Daoy (cell line): ENCODE data around the gene PAX3. TPM values are rescaled to one million over a fixed set of nuclear protein-coding genes. Genes with fewer than 3 reads are reported as not detected.

Experiments
- DNase-seq: peaks from one replicate; pipeline ENCODE4 v3.0.0-alpha.2; 2015; ENCODE audit warnings: low read depth
- total RNA-seq: library from RNA; depleted of rRNA; stranded (reverse); fragments of >200 nt; shearing (Covaris generic); gene quantifications from 2 replicates; pipeline ENCODE4 v1.2.3, GENCODE V29; 2014; rRNA removed

Gene PAX3
- total RNA-seq = 7.2 and 15.7 TPM in 2 replicates

DNA sequence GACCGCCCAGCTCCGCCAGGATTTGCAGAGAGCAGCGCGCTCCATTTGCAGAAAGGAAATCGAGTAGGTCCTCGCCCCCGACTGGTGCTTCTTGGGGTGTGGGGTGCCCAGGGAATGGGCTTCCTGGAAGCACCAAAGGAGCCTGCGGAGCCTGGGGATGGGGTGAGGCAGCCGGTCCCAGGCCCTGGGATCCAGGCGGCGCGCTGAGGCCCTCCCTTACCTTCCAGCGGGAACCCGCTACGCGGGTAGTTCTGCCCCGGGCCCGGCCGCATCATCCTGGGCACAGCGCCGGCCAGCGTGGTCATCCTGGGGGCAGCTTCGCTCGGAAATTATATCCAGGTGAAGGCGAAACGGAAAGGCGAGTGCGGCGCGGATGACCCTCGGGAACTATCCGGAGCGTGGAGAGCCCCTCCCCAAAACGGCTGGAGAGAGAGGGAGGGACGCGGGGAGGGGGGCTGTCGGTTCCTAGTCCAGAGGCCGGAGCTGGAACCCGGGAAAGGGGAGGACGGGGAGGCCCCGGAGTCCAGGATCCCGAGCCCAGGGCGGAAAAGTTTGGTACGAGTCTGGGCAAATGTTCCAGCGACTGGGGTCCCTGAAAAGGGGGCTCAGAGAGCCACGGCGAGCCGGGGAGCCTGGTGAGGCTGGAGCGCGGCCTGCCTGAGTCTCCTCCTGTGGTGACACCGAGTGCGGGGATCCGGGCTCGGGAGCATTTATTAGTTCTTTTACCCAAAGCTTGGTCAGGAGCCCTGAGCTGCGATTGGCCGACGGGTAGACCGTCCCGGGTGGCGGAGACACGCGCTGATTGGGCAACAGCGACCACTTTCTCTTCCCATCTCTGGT lies at the start of gene PAX3:
Gene PAX3, minus strand, starts transcription at position 688 of the 840 bp plus-strand sequence. Its CDS starts 383 bp downstream, at position 305.
- DNase-seq = peak; percentile 89

DNA sequence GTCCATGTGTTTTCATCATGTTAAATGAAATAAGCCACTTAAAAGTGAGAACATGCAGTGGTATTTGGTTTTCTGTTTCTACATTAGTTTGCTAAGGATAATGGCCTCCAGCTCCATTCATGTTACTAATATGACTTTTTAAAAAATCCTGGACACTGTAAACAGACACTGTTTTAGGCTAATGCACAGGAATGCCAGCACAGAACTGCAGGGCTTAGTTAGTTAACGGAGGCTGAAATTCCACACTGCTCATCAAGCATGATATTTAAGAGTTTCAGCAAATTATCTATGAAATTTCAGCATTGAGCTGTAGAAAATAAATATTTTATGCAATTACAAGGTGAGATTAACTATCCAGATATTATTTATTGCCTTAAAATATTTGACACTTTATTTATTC lies 42.5 kb upstream of the PAX3 start:
- DNase-seq = no peak

DNA sequence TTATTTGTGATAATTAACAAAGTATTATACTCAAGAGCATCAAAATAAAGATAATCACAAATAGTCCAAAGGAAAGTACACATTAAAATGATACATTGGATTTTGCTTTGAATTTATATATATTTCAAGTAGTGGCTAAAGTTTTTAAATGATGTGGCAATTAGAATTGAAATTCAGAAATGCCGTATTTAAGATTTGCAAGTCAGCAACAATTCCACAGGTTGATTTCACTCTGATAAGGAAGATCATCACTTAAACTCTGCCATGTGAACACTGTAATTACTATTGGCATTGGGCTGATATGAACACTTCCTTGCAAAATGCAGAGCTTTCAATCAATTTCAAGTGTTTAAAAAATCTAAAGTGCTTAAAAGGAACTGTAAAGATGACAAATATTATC lies 39.6 kb upstream of the PAX3 start:
- DNase-seq = no peak

DNA sequence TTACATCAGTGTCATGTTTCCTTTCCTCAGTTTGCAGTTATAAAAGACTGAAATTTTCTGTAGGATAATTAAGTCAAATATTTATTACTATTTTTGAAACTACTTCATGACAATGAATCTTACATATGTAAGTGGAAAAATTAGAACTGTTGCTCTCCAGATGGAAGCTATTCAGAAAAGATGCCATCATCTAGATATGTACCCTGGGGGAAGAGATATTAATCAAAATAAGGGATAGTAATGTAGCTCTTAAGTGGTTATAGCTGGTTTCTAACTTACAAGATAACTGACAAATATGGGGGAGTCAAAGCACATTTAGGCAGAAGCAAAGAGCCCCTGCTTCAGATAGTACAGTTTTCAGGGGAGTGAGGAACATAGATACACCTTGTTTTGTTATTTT lies 38.1 kb upstream of the PAX3 start:
- DNase-seq = no peak

DNA sequence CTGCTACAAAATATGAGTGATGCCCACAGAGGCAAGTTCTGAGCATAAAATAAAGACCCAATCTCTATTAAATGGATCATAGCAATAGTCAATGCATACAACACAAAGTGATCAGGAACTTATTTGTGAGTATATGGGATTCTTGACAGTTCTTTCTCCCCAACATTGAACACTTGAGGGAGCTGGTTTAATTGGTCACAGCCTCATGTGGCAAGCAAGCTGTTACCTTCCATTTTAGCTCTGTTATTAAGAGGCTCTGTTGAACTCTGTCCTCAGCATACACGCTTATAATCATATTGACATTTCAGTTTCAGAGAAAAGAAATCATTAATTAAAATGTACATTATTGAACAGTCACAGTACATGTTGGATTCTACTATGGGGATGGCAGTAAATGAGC lies 37.6 kb upstream of the PAX3 start:
- DNase-seq = no peak

DNA sequence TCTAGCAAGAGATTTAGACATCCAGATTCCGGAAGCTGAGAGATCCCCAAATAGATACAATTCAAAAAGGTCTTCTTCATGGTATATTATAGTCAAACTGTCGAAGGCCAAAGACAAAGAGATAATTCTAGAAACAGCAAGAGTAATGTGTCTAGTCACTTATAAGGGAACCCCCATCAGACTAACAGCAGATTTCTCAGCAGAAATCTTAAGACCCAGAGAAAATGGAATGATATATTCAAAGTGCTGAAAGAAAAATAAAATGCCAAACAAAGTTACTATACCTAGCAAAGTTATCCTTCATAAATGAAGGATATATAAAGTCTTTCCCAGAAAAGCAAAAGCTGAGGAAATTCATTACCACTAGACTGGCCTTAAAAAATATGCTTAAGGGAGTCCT lies 36.1 kb upstream of the PAX3 start:
- DNase-seq = no peak

DNA sequence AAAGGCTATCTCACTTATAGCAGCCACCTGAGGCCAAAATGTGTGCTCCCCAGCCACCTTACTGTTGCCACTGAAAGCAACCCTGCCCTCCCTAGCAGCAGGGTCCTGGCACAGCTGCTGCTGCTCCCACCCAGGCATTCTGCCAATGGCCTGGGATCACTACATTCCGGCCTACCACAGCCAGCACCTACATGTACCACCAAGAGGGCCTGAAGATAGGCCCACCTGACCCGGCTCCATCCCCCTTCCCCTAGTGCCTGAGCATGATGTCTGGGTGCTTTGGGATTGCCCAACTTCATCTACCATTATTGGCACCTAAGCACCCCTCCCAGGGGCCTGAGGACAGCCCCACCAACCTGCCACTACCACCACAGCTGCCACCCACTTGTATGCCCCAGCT lies 34.6 kb upstream of the PAX3 start:
- DNase-seq = no peak

DNA sequence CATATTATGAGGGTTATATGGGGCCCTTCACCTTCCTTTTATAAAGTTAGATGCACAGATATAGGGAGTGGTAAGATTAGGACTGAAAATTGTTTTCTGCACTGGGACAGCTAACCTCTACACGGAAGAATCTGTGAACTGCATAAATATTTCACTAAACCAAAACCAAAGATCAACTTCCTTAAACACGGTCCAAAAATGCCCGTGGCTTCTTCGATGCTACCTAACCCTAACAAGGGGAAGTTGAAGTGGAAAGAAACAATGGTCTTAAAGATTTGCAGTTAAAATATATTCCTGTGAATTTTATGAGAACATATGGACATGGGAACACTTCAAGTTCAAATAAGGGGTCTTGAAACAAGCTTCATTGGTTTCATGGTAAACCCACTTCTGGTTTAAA lies 33.3 kb upstream of the PAX3 start:
- DNase-seq = no peak

DNA sequence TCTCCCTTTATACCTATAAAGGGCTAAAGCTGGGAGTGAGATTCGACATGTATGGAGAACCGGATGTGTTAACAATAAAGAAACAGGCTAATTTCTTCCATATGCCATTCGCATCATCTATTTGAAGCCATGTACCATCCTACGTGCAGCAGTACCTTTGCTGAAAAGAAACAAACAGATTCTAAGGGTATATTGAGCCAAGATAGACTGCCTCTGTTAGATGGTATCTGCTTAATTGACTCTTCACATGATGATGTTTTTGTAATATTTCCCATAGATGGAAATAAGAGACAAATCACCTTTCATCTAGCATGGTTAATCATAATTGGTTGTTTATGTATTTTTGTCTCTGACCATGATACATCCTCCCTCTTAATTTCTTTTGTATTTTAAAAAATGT lies 32.1 kb upstream of the PAX3 start:
- DNase-seq = no peak

DNA sequence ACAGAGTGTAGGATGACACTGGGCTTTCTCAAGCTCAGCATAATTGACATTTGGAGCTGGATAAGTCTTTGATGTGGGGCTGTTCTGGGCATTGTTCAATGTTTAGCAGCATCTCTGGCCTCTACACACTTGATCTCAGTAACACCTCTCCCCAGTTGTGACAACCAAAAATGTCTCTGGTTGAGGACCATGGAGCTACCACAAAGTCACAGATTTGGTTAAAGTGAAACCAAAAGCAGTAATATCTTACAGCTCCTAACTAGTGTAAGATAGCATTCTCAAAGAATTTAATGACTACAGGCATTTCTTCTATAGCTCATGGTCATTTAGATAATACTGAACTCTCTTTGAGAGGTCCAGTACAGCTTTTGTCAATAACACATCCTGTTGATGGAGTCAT lies 23.4 kb upstream of the PAX3 start:
- no peak for DNase-seq

DNA sequence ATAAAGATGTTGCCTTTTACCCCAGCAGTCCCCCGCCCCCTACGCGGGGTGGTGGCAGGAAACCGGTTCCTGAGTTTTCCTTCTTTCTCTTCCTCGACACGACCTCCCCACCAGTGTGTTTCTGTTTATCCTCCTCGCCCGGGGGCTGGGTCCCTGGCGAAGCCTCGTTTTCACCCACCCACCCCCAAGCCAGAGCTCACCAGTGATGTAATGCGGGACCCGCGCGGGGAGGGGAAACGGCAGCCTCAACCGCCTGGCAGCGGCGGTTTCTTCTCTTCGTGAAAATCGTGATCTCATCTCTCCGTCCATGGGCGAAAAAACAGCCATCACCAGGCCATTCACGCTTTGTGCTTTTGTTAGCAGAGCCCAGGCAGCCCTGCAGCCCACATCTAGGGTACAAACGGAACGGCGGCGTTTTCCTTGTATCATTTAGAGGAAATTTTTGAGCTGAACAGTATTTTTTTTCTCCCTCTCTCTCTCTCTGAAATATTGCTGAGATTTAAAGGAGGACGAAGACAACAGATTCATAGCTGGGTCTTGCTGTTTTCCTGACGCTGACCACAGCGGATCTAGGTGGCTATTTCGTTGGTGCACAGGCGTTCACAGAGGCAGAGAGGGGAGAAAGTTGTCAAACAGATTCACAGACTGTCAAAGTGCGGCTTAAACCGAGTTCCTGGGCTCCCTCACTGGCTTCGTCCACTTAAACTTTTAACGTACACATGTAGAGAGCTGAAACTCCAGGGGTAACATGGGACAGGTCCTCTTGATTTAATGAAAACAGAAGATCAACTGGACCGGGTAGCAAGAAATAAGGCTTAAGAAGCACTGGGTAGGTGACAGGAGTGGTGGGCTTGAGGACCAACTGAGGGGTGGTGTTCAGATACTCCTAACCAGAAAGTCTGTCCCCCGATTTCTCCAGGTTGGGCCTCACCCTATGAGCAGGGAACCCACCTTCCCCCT lies 21.9 kb upstream of the PAX3 start:
- no peak for DNase-seq

DNA sequence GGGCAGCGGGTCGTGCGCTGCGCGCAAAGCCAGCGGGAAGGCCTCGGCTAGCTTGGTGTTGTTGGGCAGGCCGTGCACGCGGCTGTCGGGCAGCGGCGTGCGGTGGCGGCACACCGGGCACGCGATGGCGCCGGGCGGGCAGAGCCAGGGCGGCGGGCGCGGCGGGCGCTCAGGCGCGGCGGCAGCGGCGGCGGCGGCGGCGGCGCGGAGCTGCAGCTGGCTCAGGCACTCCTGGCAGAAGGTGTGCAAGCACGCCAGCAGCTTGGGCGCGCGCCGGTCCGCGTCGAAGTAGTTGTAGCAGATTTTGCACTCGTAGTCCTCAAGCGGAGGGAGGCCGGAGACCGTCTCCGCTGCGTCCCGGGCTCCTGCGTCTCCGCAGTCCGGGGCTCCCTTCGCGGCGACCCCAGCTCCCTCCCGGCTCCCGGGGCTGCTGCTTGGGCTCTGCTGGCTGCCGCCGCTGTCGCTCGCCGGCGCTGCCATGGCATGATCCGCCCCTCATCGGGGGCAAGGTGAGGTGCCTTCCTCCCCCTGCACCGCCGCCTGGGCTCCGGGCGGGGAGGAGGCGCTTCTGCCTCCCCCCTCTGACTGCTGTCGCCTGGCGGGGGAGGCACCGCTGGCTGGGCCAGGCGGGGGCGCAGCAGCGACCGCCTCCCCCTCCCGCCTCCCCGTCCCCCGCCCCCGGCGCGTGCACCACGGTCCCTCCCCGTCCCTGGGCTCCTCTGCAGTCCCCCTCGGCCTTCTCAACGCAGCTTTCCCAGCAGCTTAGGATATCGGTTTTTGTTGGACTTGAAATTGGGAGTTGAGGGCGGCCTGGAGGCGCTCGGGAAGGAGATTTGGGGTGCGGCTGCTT lies 21.0 kb upstream of the PAX3 start:
- peak; percentile 55 for DNase-seq

DNA sequence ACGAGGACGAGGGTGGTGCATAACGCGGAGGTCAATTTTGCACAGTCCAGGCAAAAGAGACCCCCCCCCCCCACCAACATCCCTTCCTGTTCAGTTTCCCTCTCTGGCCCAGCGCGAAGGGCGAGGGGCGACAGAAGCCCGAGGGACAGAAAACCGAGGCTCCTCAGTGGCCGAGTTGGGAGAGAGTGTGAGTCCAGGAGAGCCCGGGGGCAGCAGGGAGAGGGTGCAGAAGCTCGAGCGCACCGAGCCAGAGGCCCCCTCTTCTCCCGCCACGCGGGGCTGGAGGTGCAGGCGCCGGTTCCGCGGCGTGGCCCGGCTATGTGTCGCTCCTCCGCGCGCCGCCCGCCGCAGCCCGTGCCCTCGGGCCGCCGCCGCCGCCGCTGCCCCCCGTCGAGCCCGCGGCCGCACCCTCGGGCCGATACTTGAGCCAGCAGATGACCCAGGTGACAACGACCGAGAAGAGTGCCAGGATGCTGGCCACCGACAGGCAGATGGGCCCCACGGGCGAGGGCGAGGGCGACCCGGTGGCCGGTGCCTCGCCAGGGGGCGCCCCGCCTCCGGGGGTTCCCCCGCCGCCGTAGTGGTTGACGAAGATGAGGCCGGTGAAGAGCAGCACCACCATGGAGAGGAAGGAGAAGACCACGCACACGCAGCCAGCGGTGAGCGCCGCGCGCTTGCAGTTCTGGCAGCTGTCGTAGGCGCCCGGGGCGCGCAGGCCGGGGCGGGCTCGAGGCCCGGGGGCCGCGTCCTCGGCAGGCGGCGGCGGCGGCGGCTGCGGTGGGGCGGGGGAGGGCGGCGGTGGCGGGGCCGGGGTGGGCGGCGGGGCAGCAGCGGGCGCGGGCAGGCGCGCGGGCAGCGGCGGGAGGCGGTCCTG lies 20.2 kb upstream of the PAX3 start:
- DNase-seq = peak; percentile 62

DNA sequence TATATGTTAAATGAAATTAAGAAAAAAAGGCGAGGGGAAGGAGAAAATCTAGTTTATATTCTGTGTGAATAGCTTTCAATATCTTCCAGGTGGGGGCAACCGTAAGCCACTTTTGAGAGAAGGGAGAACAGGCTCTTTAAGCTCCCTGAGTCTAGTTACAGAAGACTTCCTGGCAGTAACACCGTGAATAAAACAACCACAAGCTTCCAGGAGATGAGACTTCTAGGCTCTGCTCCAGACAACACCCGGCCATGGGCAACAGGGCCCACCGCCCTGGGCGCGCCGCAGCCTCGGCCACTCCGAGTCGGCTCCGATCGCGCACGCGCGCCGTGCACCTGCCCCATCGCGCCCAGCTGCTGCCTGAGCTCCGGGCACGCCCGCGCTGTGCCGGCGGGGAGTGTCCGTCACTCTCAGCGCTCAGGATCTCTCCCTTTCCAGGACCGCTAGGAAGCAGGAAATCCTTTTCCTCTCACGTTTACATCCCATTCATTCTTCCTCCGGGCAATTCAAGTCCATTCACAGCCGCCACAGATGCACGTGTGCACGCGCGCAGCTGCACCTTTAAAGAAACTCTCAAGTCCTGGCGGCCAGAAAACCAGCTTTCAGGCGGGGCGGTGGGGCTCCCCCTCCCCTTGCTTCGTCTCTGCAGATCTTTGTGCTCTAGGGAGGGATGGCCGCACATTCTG lies 19.4 kb upstream of the PAX3 start:
- DNase-seq = peak; percentile 86

DNA sequence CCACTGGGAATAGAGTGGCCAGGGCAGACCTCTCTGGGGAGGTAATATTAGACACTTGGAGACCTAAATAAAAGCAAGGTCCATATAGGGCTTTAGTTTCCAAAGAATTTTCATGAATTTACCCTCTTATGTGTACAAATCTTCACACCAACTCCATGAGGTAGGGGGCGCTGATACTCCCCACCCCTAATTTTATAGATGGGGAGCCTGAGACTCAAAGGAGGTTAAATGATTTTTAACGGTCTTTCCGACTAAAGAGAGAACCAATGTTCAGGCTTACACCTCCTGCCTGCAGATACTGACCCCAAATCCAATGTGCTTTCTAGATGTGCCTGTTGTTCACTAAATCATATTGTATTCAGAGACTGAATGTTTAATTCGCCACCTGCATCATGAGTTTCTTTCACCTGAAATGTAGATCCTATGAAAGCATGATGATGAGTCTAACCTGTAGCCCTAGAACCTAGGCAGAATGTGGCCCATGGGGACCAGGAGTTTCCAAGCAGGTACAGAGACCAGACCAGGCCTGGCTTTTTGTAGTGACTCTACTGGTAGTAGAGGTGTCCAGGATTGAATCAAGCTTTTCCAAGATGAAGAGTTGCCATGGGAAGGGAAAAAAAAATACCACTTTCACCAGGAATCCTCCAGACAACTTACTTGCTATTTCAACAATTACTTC lies 16.8 kb upstream of the PAX3 start:
- DNase-seq = no peak

DNA sequence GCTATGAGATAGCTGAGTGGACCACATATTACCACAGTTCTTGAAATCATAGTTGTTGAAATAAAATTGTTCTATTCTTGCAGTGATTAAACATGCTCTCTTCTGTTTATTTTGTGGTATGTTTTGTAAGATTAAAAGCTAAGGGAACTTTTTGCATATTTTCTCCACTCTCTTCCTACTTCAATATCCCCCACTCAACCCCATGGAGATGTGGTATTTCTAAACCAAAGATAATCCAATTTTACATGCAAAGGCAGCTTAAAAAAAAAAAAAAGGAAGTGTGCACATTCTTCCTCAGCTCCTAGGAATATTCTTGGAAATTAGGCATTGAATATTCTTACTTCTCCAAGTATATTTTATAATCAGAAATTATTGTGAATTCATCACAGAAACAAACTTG lies 15.0 kb upstream of the PAX3 start:
- DNase-seq = no peak

DNA sequence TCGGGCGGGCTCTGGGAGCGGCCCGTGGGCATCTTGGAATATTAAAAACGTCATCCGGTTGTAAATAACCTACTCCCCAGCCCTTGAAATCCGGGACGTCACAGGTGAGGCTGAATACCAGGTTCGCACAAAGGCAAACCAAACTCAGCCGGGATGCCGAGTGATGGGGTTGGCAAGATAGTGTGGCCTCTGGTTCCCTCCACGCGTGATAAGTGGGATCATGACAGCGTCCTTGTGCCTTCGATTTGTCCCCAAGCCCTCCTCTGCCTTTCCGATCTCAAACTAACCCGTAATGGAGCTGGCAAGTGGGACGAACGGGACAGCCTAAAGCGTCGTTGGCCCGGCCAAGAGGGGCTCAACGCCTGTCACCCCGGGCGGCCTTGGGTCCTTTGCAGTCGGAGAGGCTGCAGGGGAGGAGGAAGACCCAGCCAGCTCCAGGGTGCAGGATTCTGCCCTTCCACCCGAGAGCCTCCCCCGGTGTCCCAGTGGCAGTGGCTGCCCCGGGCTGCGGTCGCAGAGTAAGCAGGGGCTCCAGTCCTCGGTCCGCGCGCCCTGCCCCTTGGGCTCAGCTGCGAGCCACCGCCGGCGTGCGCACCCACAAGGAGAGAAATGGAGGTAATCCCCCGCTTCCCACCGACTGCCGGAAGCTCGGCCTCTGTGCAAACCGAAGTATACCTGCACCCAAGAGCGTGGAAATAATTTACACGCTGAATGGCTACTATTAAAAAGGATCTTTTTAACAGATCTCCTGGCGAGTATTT lies 13.4 kb upstream of the PAX3 start:
- DNase-seq = no peak

DNA sequence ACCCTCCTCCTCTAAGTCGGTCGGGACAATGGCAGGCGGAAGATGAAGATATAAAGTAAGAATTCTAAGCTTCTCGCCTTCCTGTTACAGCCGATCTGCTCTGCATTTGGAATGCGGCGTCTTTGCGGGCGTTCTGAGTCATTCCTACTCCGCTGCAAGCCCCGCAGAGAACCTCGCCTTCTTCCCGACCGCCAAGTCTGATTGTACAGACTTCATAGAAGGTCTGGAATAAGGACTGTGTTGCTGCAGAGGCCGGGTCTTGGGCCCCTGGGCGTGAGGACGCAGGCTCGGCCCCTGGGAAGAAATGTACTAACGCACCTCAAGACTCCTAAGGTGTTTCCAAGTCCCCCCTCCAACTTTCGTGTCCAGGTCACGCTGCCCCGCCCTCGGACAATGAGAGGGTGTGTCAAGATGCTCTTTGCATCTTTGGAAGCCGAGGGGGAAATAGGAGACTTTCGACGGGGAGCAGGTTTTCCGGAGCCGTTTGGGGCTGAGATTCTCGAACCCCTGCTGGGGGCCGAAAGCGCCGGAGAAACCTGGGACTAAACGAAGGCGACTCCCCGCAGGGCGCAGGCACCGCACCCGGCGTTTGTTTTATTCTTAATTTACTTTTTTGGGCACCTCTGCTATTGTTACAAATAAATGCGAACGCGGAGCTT lies 12.7 kb upstream of the PAX3 start:
- DNase-seq = no peak
